GM20000 (cell line): ENCODE measurements around the gene COL23A1.

Source experiments
- DNase-seq: peaks from one replicate; pipeline ENCODE4 v3.0.0; 2012; ENCODE audit warnings: low spot score
- CTCF ChIP-seq: IDR thresholded peaks from 2 replicates; pipeline ENCODE4 v1.5.1; 2012; ENCODE audit warnings: mild to moderate bottlenecking, control low read depth; ENCODE audit errors: extremely low read depth, missing control alignments

Gene COL23A1

GRCh38 chr5:178216779-178217178, 373.4 kb downstream of the COL23A1 start:
- no peak for DNase-seq
- no peak for TF ChIP-seq CTCF

GRCh38 chr5:178216088-178216534, 374.1 kb downstream of the COL23A1 start:
- no peak for TF ChIP-seq CTCF
- no peak for DNase-seq

GRCh38 chr5:178215280-178216002, 374.8 kb downstream of the COL23A1 start:
- DNase-seq, result no peak
- no peak for TF ChIP-seq CTCF

GRCh38 chr5:178214160-178214803, 375.9 kb downstream of the COL23A1 start:
- no peak for TF ChIP-seq CTCF
- no peak for DNase-seq

GRCh38 chr5:178213748-178214151, 376.4 kb downstream of the COL23A1 start:
- TF ChIP-seq CTCF, result no peak
- DNase-seq, result no peak

GRCh38 chr5:178213003-178213461, 377.2 kb downstream of the COL23A1 start:
- TF ChIP-seq CTCF, result no peak
- no peak for DNase-seq

- no peak for TF ChIP-seq CTCF
- no peak for DNase-seq
These were observed 377.8 kb downstream of the COL23A1 start for GRCh38 chr5:178212241-178213002.
